Right atrium auricular region (tissue), 2 donors: Measurements from ENCODE around the gene MTSS2. TPM values are rescaled to one million over a fixed set of nuclear protein-coding genes. Genes with fewer than 3 reads are reported as not detected.

Source experiments
- DNase-seq: peaks from one replicate; pipeline ENCODE4 v3.0.0-alpha.2; 2019; ENCODE audit warnings: low spot score
- H3K27ac ChIP-seq, 2 donors: fragments of 200-600 bp; sonication (generic); 1 replicate in 1 of 2; 2 replicates in 1 of 2; pipeline ENCODE4 v1.5.1; 2016 to 2019
- H3K27me3 ChIP-seq, 2 donors: fragments of 200-600 bp; sonication (generic); one replicate each; pipeline versions ENCODE4 v1.5.1 to v1.6.0; 2017 to 2019
- H3K36me3 ChIP-seq: fragments of 200-600 bp; sonication (generic); one replicate; pipeline ENCODE4 v1.5.1; 2016
- H3K4me1 ChIP-seq, 2 donors: fragments of 200-600 bp; sonication (generic); one replicate each; pipeline versions ENCODE4 v1.5.1 to v1.6.0; 2017 to 2019
- H3K4me3 ChIP-seq, 2 donors: fragments of 200-600 bp; sonication (generic); 1 replicate in 1 of 2; 2 replicates in 1 of 2; pipeline ENCODE4 v1.5.1; 2017 to 2019; ENCODE audit warnings: mild to moderate bottlenecking in 1 of 2, moderate library complexity in 1 of 2
- H3K9me3 ChIP-seq, 2 donors: fragments of 200-600 bp; sonication (generic); one replicate each; pipeline ENCODE4 v1.5.1; 2019
- CTCF ChIP-seq, 2 donors: fragments of 200-600 bp; sonication (generic); IDR thresholded peaks; one replicate each; pipeline ENCODE4 v1.5.1; 2019; ENCODE audit warnings: antibody characterized with exemption in 2 of 2
- total RNA-seq, 2 donors: library from RNA; depleted of rRNA; stranded (reverse); fragments of >200 nt; gene quantifications; one replicate each; pipeline ENCODE4 v1.1.0, GENCODE V29; 2016

The MTSS2 gene
- total RNA-seq, 2 donors from 2014 or later, result 35.3 to 44.7 TPM

GRCh38 chr16:70660672-70661350 is 25.0 kb downstream of the MTSS2 start:
- no peak for TF ChIP-seq CTCF (IDR thresholded peaks at IDR 0.05)
- H3K27ac ChIP-seq, result no peak overlapping the region
- DNase-seq, result no peak

DNA sequence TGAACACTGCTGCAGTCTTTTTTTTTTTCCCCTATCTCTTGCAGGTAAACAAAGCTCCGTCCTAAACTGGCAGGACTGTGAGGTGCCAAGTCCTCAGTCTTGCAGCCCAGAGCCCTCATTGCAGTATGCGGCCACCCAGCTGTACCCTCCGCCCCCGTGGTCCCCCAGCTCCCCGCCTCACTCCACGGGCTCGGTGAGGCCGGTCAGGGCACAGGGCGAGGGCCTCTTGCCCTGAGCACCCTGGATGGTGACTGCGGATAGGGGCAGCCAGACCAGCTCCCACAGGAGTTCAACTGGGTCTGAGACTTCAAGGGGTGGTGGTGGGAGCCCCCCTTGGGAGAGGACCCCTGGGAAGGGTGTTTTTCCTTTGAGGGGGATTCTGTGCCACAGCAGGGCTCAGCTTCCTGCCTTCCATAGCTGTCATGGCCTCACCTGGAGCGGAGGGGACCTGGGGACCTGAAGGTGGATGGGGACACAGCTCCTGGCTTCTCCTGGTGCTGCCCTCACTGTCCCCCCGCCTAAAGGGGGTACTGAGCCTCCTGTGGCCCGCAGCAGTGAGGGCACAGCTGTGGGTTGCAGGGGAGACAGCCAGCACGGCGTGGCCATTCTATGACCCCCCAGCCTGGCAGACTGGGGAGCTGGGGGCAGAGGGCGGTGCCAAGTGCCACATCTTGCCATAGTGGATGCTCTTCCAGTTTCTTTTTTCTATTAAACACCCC is 25.7 kb downstream of the MTSS2 start:
- Histone ChIP-seq H3K27me3 (no peaks in the 10 kb centered on the region), H3K9me3 (no peaks in the 10 kb centered on the region), H3K4me1 (peaks cover 0 to 9% of the 10 kb centered on the region in 2 donors), H3K36me3 (peaks cover 23% of the 10 kb centered on the region), H3K27ac (no peak overlapping the region), H3K4me3 (no peak overlapping the region)
- no peak for DNase-seq
- no peak for TF ChIP-seq CTCF (IDR thresholded peaks at IDR 0.05)

More at GRCh38 chr16:70660672-70661350, 25.0 kb downstream of the MTSS2 start:
- Histone ChIP-seq H3K4me3 (no peak overlapping the region), H3K4me1 (peaks cover 0 to 9% of the 10 kb centered on the region in 2 donors), H3K36me3 (peaks cover 30% of the 10 kb centered on the region), H3K27me3 (no peaks in the 10 kb centered on the region), H3K9me3 (no peaks in the 10 kb centered on the region)

DNA sequence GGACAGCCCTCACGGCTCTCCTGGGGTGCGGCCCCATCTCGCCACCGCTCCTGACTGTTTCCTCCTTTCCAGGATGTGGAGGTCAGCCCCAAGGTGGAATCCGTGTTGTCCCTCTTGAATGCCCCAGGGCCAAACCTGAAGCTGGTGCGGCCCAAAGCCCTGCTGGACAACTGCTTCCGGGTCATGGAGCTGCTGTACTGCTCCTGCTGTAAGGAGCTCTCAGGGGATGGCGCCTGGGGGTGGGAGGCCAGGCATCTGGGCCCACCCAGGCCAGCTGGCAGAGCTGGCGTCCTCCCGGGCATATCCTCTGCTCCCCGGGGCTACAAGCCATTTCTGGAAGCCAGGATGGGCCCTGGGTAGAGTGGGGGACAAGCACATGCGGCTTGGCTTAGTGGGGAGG is 26.3 kb downstream of the MTSS2 start:
- DNase-seq, result no peak
- Histone ChIP-seq H3K4me3 (no peak overlapping the region), H3K36me3 (peaks cover 17% of the 10 kb centered on the region), H3K27ac (no peak overlapping the region), H3K27me3 (no peaks in the 10 kb centered on the region), H3K4me1 (peaks cover 0 to 9% of the 10 kb centered on the region in 2 donors), H3K9me3 (no peaks in the 10 kb centered on the region)
- TF ChIP-seq CTCF (IDR thresholded peaks at IDR 0.05), result no peak

- no peak overlapping the region for H3K4me3 ChIP-seq
- H3K27me3 ChIP-seq, result no peaks in the 10 kb centered on the region
- H3K27ac ChIP-seq, result no peak overlapping the region
- peaks cover 11% of the 10 kb centered on the region for H3K36me3 ChIP-seq
- TF ChIP-seq CTCF (IDR thresholded peaks at IDR 0.05), result no peak
- peaks cover 0 to 13% of the 10 kb centered on the region in 2 donors for H3K4me1 ChIP-seq
- no peaks in the 10 kb centered on the region for H3K9me3 ChIP-seq
- no peak for DNase-seq
Observed at GRCh38 chr16:70658921-70659320, 26.9 kb downstream of the MTSS2 start.

DNA sequence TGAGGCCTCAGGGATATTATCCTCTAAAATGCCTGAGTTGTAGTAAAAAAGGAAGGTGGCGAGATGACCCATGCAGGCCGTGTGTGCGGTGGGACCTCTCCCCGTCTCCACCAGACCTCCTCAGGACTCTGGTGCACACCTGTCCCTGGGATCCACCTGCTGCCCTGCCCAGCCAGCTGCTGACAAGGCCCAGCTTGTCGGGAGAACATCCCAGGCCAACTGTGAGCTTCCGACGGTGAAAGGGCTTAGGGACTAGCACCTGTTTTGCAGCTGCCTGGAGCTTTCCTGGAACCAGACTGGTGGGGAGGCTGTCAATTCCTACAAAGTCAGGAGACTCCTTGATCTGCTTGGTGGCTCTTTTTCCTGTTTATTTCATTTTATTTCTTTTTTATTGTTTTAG is 27.9 kb downstream of the MTSS2 start:
- Histone ChIP-seq H3K27me3 (no peaks in the 10 kb centered on the region), H3K9me3 (no peaks in the 10 kb centered on the region), H3K36me3 (peaks cover 1% of the 10 kb centered on the region), H3K4me3 (no peak overlapping the region), H3K4me1 (peaks cover 0 to 19% of the 10 kb centered on the region in 2 donors), H3K27ac (no peak overlapping the region)
- no peak for DNase-seq
- TF ChIP-seq CTCF (IDR thresholded peaks at IDR 0.05), result no peak
